Spinal cord (tissue), 10 donors: ENCODE measurements around the gene RAB11FIP4. TPM values are rescaled to one million over a fixed set of nuclear protein-coding genes. Genes with fewer than 3 reads are reported as not detected.

Source experiments
- DNase-seq, 6 donors: peaks; one replicate each; pipeline versions ENCODE4 v3.0.0 to v3.0.0-alpha.2; 2013 to 2015; ENCODE audit warnings: low spot score in 6 of 6, low read depth in 4 of 6
- H3K27ac ChIP-seq: one replicate; pipeline ENCODE4 v1.5.1; 2013; ENCODE audit warnings: low read depth, low read length, control low read depth
- H3K27me3 ChIP-seq: one replicate; pipeline ENCODE4 v1.6.1; 2013; ENCODE audit warnings: low read length; ENCODE audit not compliant: control insufficient read depth, insufficient read depth
- H3K36me3 ChIP-seq: one replicate; pipeline ENCODE4 v1.6.1; 2013; ENCODE audit warnings: low read length; ENCODE audit not compliant: control insufficient read depth, insufficient read depth
- H3K4me1 ChIP-seq: one replicate; pipeline ENCODE4 v1.6.1; 2013; ENCODE audit warnings: low read length; ENCODE audit not compliant: control insufficient read depth, insufficient read depth
- H3K4me3 ChIP-seq: one replicate; pipeline ENCODE4 v1.5.1; 2013; ENCODE audit warnings: low read depth, low read length, control low read depth
- H3K9me3 ChIP-seq: one replicate; pipeline ENCODE4 v1.6.1; 2013; ENCODE audit warnings: low read length; ENCODE audit not compliant: control insufficient read depth, insufficient read depth
- WGBS: methylation state at CpG from one replicate; pipeline ENCODE4 v1.1.5; 2013; ENCODE audit warnings: missing lambda C conversion rate; ENCODE audit not compliant: insufficient coverage; 5-methylcytosine and 5-hydroxymethylcytosine counted together
- polyA plus RNA-seq, 2 donors: library from polyadenylated mRNA; unstranded; fragments of 120-200 nt; gene quantifications; one replicate each; pipeline ENCODE4 v1.2.1, GENCODE V29; 2013; ENCODE audit not compliant: insufficient read length in 2 of 2
- total RNA-seq, 2 donors: library from RNA; depleted of rRNA in 1 of 2; stranded (reverse); fragments of 120-200 nt in 1 of 2; fragments of >200 nt in 1 of 2; gene quantifications; one replicate each; pipeline versions ENCODE4 v1.2.3 to v1.2.4, GENCODE V29; 2013 to 2014
- donor health status: healthy.

The RAB11FIP4 gene
- total and polyA plus RNA-seq, 4 donors = 15.3 to 50.5 (median 40.1) TPM

- Histone ChIP-seq H3K9me3 (no peaks in the 10 kb centered on the region), H3K36me3 (peaks cover 21% of the 10 kb centered on the region), H3K4me3 (peak overlapping the region; percentile 37), H3K27ac (no peak overlapping the region), H3K27me3 (peaks cover 11% of the 10 kb centered on the region), H3K4me1 (peaks cover 46% of the 10 kb centered on the region)
- 13% methylated on average over 46 of the region's 52 CpGs for WGBS
- peak in 2 of 6 donors; percentile 41 to 51 for DNase-seq
Observed at GRCh38 chr17:31392002-31392855, 754 bp downstream of the RAB11FIP4 start.

DNA sequence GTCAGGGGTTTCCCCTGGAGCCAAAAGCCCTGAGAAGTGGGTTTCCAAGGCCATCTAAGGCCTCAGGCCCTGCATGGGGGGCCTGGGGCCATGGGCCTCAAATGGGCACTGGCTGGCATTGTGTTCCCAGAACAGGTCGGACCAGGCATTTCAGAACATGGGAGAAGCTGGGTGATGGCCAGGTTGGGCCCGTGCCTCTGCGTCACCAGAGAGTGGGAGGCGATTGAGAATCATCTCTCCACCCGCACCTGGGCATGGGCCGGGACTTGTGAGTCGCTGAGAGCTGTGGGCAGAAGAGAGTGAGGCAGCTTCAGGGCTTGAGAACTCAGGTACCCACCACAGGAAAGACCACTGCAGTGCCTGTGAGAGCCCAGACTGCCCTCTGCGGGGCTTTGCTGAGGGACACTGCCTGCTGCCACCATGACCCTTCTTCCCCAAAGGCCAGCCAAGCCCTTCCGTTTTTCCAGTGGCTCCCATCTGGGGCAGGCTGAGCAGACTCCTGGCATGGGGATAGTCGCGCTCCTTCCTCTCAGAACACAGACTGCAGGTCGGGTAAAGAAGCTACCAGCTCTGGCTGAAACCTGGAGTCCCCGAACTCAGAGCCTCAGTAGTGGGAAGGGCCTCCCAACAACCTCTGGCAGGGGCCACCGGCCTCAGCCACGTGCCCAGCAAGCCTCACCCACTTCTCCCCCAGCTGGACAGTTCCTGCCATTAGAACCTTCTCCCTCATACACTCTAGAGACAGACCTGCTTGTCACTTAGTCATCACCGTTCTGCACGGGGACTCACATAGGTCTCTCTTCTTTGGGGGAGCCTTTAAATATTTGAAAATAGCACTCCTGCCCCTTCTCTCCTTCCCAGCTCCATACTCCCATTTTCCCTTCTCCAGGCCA, 1.6 kb downstream of the RAB11FIP4 start:
- no peak for DNase-seq
- Histone ChIP-seq H3K36me3 (peaks cover 21% of the 10 kb centered on the region), H3K4me1 (peaks cover 46% of the 10 kb centered on the region), H3K9me3 (no peaks in the 10 kb centered on the region), H3K4me3 (peak overlapping the region; percentile 37), H3K27ac (no peak overlapping the region), H3K27me3 (peaks cover 11% of the 10 kb centered on the region)
- WGBS = 77% methylated on average over 13 of the region's 17 CpGs

GRCh38 chr17:31393749-31394146, 2.3 kb downstream of the RAB11FIP4 start:
- H3K4me3 ChIP-seq = no peak overlapping the region
- H3K4me1 ChIP-seq = peaks cover 44% of the 10 kb centered on the region
- WGBS = 91% methylated on average over 5 of the region's 7 CpGs
- no peak for DNase-seq
- peaks cover 21% of the 10 kb centered on the region for H3K36me3 ChIP-seq
- H3K27ac ChIP-seq = no peak overlapping the region
- H3K9me3 ChIP-seq = no peaks in the 10 kb centered on the region
- peaks cover 11% of the 10 kb centered on the region for H3K27me3 ChIP-seq

DNA sequence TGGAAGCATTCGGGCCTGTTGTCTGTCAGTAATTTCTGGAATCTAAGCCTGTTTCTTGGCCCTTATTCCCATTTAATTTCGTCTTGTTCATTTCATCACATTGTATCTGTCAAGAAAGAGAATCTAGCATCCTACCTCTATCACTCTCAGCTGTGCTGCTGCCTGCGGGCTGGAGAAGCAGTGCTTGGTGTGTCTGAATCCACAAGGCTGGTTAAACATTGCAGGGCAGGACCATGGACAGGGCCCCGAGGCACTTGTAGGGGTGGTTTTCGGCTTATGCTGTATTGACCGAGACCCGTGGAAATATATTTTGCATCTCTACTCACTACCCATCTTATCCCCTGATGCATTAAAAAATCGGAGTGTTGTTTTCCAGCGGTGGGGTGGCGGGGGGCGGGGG, 3.1 kb downstream of the RAB11FIP4 start:
- H3K4me3 ChIP-seq = no peak overlapping the region
- H3K36me3 ChIP-seq = peaks cover 21% of the 10 kb centered on the region
- peak in 2 of 6 donors; percentile 71 to 85 for DNase-seq
- WGBS = 80% methylated on average over 1 of the region's 11 CpGs
- H3K27me3 ChIP-seq = peaks cover 11% of the 10 kb centered on the region
- no peak overlapping the region for H3K27ac ChIP-seq
- H3K9me3 ChIP-seq = no peaks in the 10 kb centered on the region
- peaks cover 37% of the 10 kb centered on the region for H3K4me1 ChIP-seq

DNA sequence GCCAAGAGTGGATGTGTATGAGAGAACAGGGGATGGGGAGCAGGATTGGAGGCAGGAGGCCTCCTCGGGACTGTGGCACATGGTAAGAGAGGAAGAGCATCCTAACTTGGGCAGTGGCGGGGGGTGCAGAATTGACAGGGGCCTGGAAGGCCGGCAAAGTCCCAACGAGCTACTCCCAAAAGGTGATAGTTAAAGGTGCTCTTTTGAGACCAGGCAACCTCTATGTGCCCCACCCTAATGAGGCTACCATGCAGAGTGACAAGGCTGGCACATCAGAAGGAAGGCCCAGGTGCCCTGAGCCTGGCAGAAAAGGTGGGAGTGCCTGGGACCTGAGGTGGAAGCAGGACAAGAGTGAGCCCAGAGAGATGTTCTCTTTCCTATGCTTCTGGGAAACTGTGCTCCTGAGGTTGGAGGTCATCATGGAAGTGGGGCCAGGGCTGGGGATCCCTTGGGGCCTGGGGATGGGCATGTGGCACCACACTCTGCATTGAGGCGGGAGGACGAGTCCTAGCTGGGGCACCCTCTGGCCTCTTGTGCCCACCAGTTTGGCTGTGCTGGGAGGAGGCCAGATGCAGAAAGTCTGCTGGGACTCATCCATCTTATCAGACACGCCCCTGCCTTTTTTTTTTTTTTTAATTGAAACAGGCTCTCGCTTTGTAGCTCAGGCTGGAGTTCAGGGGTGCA, 5.9 kb downstream of the RAB11FIP4 start:
- no peak for DNase-seq
- WGBS = 83% methylated on average over 4 of the region's 8 CpGs
- no peak overlapping the region for H3K27ac ChIP-seq
- H3K27me3 ChIP-seq = peaks cover 2% of the 10 kb centered on the region
- peaks cover 14% of the 10 kb centered on the region for H3K36me3 ChIP-seq
- no peaks in the 10 kb centered on the region for H3K9me3 ChIP-seq
- H3K4me3 ChIP-seq = no peak overlapping the region
- H3K4me1 ChIP-seq = peaks cover 14% of the 10 kb centered on the region

- 88% methylated on average over 20 of the region's 21 CpGs for WGBS
- no peaks in the 10 kb centered on the region for H3K9me3 ChIP-seq
- no peaks in the 10 kb centered on the region for H3K27me3 ChIP-seq
- no peak overlapping the region for H3K4me3 ChIP-seq
- H3K4me1 ChIP-seq = peaks cover 2% of the 10 kb centered on the region
- no peak overlapping the region for H3K27ac ChIP-seq
- DNase-seq = no peak
- H3K36me3 ChIP-seq = peaks cover 5% of the 10 kb centered on the region
Observed at GRCh38 chr17:31398381-31399311, 7.2 kb downstream of the RAB11FIP4 start.

DNA sequence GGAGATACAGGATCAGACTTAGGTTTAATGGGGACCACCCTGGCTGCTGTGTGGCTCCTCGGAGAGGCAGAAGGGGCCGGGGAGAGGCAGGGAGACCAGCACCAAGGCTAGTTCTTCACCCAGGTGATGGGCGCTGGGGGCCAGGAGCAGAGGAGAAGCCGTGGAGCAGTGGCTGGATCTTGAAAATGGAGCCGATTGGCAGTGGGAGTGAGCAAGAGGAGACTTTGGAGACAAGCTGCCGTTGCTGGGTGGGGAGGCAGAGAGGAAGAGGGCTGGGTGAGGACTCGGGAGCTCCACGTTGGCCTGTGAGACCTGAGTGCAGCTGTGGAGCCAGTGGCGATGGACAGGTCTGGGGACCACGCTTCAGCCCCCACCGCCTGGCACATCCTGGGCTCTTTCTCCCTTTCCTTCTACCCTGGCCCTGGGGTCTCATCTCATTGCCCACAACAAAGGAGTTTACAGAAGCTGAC, 9.0 kb downstream of the RAB11FIP4 start:
- no peak for DNase-seq
- WGBS = 75% methylated on average over 10 of the region's 11 CpGs
- Histone ChIP-seq H3K36me3 (peaks cover 7% of the 10 kb centered on the region), H3K27me3 (no peaks in the 10 kb centered on the region), H3K27ac (no peak overlapping the region), H3K4me1 (no peaks in the 10 kb centered on the region), H3K4me3 (no peak overlapping the region), H3K9me3 (no peaks in the 10 kb centered on the region)

- H3K27ac ChIP-seq = no peak overlapping the region
- DNase-seq = no peak
- no peaks in the 10 kb centered on the region for H3K9me3 ChIP-seq
- 87% methylated on average over 11 of the region's 11 CpGs for WGBS
- peaks cover 5% of the 10 kb centered on the region for H3K4me1 ChIP-seq
- H3K4me3 ChIP-seq = no peak overlapping the region
- H3K36me3 ChIP-seq = peaks cover 8% of the 10 kb centered on the region
- no peaks in the 10 kb centered on the region for H3K27me3 ChIP-seq
Observed at GRCh38 chr17:31401456-31402254, 10.2 kb downstream of the RAB11FIP4 start.
